Esophagus (tissue), 2 donors: Measurements from ENCODE around the gene DGKG. TPM values are rescaled to one million over a fixed set of nuclear protein-coding genes. Genes with fewer than 3 reads are reported as not detected.

Source experiments
- H3K27ac ChIP-seq, 2 donors: one replicate each; pipeline ENCODE4 v1.5.1; 2013; ENCODE audit warnings: low read depth in 2 of 2, mild to moderate bottlenecking in 2 of 2, inconsistent platforms in 1 of 2, low read length in 1 of 2, moderate library complexity in 1 of 2
- H3K27me3 ChIP-seq, 2 donors: one replicate each; pipeline ENCODE4 v1.6.1; 2013; ENCODE audit warnings: low read length in 2 of 2, control low read depth in 1 of 2, mild to moderate bottlenecking in 1 of 2; ENCODE audit not compliant: insufficient read depth in 2 of 2, control insufficient read depth in 1 of 2
- H3K36me3 ChIP-seq, 2 donors: one replicate each; pipeline ENCODE4 v1.6.1; 2013; ENCODE audit warnings: low read length in 1 of 2; ENCODE audit not compliant: control insufficient read depth in 2 of 2, insufficient read depth in 2 of 2
- H3K4me1 ChIP-seq, 2 donors: one replicate each; pipeline ENCODE4 v1.6.1; 2013; ENCODE audit warnings: low read length in 1 of 2; ENCODE audit not compliant: control insufficient read depth in 2 of 2, insufficient read depth in 2 of 2
- H3K4me3 ChIP-seq, 2 donors: one replicate each; pipeline ENCODE4 v1.5.1; 2013; ENCODE audit warnings: low read length in 2 of 2, mild to moderate bottlenecking in 2 of 2, low read depth in 1 of 2, moderate library complexity in 1 of 2
- H3K9me3 ChIP-seq, 2 donors: one replicate each; pipeline ENCODE4 v1.6.1; 2013; ENCODE audit warnings: mild to moderate bottlenecking in 2 of 2, low read depth in 1 of 2, low read length in 1 of 2, moderate library complexity in 1 of 2; ENCODE audit not compliant: control insufficient read depth in 2 of 2, insufficient read depth in 1 of 2
- WGBS, 2 donors: extraction: QIAGEN DNeasy Blood & Tissue Kit; methylation state at CpG; one replicate each; pipeline ENCODE4 v1.1.7; 2013; 5-methylcytosine and 5-hydroxymethylcytosine counted together
- polyA plus RNA-seq, 2 donors: library from polyadenylated mRNA; stranded (reverse); fragments of 200-250 nt; gene quantifications; one replicate each; pipeline ENCODE4 v1.2.3, GENCODE V29; 2013
- donor health status: healthy with polysubstance abuse.
- donor health status: Bipolar disorder and iron deficiency.

The DGKG gene
- polyA plus RNA-seq, 2 donors = 0.88 to 1.6 TPM

DNA sequence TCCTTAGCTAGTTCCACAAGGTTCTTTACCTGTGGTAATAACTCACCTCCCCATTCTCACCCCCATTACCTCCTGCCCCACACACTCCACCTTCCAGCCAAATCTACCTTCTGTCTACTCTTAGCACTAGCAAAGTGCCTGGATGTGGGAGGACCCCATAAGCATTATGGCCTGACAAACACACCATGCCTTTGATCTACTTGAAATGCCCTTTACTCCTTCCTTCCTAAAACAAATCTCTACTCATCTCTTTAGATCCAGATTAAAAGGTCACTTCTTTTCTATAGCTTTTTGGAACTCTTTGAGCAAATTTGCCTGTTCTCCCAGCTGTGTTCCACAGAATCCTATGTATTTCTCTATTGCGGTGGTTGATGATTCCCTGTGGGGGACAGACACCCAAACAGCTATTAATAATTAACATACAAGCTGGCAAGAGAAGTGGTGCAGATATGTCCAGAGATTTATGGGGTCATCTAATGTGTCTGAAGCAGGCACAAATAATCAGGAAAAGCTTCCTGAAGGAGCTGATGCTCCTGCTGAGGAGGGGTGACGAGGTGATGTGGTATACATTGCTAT, 34.0 kb downstream of the DGKG start:
- Histone ChIP-seq H3K4me3 (no peak overlapping the region), H3K4me1 (peaks cover 0 to 2% of the 10 kb centered on the region in 2 donors), H3K27ac (no peak overlapping the region), H3K9me3 (no peaks in the 10 kb centered on the region), H3K27me3 (peaks cover 0 to 2% of the 10 kb centered on the region in 2 donors), H3K36me3 (no peaks in the 10 kb centered on the region)
- 66 to 86% methylated on average over 2 of the region's 2 CpGs for WGBS, 2 donors

DNA sequence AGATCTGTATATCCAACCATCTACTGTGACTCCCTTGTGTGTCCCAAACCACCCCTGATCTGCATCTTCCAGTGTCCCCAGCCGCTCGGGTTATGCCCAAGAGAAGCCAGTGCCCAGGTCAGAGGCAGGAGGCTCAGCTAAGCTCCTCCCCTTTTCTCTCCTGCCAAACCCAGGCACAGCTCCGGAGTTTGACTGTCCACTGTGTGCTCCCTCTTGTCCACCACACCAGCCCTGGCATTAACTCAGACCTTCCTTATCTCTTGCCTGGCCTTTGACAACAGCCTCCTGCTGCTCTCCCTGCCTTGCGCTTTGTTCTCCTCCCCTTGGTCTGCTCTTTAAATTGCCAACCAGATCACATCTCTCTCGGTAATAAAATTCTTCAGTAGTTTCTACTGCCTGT, 39.3 kb downstream of the DGKG start:
- Histone ChIP-seq H3K4me3 (no peak overlapping the region), H3K4me1 (no peaks in the 10 kb centered on the region), H3K9me3 (no peaks in the 10 kb centered on the region), H3K36me3 (no peaks in the 10 kb centered on the region), H3K27ac (no peak overlapping the region), H3K27me3 (no peaks in the 10 kb centered on the region)
- WGBS, 2 donors = 69 to 74% methylated on average over 5 of the region's 5 CpGs

DNA sequence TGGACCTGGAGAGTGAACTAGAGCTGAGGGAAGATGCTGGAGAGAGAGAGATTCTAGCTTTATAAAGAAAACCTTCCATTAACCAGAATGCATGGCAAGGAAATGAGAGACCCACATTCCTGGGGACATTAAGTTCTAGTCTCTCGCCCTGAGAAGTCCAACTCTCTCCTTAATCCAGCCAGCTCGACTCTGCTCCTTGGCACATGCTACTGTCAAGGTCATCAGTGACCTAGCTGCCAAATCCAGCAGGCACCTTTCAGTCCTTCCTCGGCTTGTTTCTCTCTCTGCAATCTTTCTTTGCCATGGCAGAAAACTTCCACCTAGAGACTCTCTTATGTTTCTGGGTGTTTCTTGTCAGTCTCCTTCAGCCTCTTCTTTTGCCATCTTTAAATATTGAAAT, 40.3 kb downstream of the DGKG start:
- 73 to 86% methylated on average over 3 of the region's 3 CpGs for WGBS, 2 donors
- Histone ChIP-seq H3K27me3 (no peaks in the 10 kb centered on the region), H3K9me3 (no peaks in the 10 kb centered on the region), H3K27ac (no peak overlapping the region), H3K36me3 (no peaks in the 10 kb centered on the region), H3K4me1 (peaks cover 2% of the 10 kb centered on the region in 2 donors), H3K4me3 (no peak overlapping the region)

DNA sequence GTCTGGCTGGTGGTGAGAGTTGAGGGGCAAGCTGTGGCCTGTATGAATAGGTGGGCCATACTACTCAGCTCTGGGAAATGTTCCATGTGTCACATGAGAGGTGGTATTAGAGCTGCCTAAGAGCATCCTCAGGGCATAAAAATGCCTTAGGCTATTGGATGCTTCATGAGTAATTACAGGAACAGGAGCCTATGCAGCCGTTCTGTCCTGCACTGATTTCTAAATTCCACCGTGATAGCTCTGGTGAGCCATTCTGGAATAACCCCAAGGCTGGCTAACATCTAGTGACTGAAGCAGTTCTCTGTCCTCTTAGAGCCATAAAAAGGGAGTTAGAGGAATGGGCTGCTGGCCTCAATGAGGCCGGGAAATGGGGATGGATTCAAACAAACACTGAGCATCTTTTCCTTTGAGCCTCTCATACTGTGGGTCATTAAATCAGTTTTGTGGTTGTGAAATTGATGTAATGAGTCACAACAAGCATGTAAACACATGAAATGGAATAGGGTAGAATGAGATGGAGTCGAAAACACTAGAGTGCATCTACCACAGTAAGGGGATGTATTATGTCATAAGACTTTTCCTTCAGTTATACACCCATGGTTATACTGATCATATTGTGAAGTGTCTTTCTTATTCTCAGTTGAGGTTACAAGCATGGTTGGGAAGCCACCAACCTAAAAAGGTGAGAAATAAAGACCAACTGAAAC, 41.0 kb downstream of the DGKG start:
- 47 to 63% methylated on average over 4 of the region's 4 CpGs for WGBS, 2 donors

DNA sequence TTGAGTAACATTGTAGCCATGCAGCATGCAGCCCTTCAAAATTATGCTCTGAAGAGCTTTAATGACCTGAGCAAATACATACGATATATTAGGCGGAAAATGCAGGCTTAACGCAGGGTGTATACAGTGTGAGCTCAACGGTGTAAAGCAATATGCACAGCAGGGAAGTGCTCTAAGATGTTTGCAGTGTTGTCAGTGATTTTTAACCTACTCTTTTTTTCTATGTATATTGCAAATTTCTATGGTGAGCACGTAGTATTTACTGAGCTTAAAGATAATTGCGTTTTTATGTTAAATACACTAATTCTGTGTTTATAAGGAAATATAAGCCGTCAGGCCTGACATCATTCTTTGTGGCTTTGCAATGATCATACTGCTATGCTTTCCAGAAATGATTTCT, 42.1 kb downstream of the DGKG start:
- H3K27me3 ChIP-seq = no peaks in the 10 kb centered on the region
- WGBS, 2 donors = 83 to 87% methylated on average over 7 of the region's 7 CpGs
- H3K27ac ChIP-seq = no peak overlapping the region
- no peaks in the 10 kb centered on the region for H3K9me3 ChIP-seq
- peaks cover 2% of the 10 kb centered on the region in 2 donors for H3K4me1 ChIP-seq
- no peaks in the 10 kb centered on the region for H3K36me3 ChIP-seq
- H3K4me3 ChIP-seq = no peak overlapping the region

More for the DNA sequence above, 41.0 kb downstream of the DGKG start:
- no peaks in the 10 kb centered on the region for H3K36me3 ChIP-seq
- H3K27ac ChIP-seq = no peak overlapping the region
- no peak overlapping the region for H3K4me3 ChIP-seq
- H3K4me1 ChIP-seq = peaks cover 2% of the 10 kb centered on the region in 2 donors
- H3K9me3 ChIP-seq = no peaks in the 10 kb centered on the region
- no peaks in the 10 kb centered on the region for H3K27me3 ChIP-seq

DNA sequence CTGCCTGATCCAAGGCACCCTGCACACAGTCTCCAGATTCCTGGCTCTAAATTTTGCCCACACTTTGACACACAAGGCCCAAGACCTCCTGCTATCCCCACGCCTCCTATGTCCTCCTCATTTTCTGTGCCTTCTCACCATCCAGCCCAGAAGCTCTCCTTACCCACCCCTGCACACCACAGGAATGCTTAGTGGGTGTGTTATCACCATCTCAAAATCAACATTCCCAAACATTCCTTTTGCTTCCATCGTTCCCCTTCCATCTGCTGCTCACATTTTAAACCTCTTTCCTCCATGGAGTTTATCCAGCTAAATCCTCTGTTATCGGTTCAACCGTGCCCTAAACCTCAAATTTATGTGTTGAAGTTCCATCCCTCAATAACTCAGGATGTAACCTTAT, 43.9 kb downstream of the DGKG start:
- peaks cover 2% of the 10 kb centered on the region in 2 donors for H3K4me1 ChIP-seq
- H3K36me3 ChIP-seq = no peaks in the 10 kb centered on the region
- no peak overlapping the region for H3K4me3 ChIP-seq
- no peak overlapping the region for H3K27ac ChIP-seq
- WGBS, 2 donors = 69 to 73% methylated on average over 4 of the region's 4 CpGs
- no peaks in the 10 kb centered on the region for H3K9me3 ChIP-seq
- no peaks in the 10 kb centered on the region for H3K27me3 ChIP-seq

DNA sequence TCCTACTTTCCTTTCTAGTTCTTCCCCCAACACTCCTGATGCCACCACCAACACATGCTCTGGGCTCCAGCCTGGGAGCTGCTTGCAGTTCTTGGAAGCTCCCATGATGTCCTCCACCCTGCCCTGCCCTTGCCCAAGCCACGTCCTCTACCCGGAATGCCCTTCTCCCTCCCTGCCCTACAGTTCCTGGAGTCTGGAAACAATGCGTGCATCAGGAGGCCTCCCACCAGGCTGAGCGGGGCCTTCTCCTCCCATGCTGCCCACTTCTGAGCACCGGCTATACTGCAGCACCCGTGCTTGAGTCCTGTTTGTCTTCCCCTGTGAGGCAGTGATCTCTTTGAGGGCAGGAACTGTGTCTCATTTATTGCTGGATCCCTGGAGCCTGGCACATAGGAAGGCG, 44.6 kb downstream of the DGKG start:
- WGBS, 2 donors = 89% methylated on average over 7 of the region's 7 CpGs
- no peaks in the 10 kb centered on the region for H3K36me3 ChIP-seq
- no peaks in the 10 kb centered on the region for H3K27me3 ChIP-seq
- peaks cover 2% of the 10 kb centered on the region in 2 donors for H3K4me1 ChIP-seq
- no peaks in the 10 kb centered on the region for H3K9me3 ChIP-seq
- H3K27ac ChIP-seq = no peak overlapping the region
- H3K4me3 ChIP-seq = no peak overlapping the region

DNA sequence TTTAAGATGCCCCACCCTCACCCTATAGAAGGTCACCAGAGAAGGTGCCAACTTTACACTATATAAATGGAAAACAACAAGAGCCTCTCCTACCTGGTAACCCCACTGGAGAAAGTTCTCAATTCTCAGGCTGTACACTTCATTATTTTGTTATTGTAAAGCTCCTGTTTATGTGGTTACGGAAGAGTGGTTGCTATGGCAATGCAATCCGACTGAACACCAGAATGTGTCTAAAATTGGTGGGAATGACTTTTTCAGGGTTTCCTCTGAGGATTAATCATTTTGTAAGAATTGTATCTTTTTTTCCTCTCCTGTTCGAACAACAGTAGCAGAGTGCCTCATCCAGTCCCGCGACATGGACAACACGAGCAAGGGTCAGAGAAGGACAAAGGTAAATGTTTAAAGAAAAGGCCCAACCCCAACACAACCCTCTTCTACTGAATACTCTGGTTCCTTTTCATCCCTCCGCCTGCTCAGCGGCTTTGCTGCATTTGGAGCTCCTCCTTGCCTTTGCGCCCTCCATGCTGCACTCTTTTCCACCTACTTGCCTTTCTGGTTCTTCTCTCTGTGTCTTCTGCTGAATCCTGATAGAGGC, 45.3 kb downstream of the DGKG start:
- Histone ChIP-seq H3K27ac (no peak overlapping the region), H3K27me3 (no peaks in the 10 kb centered on the region), H3K4me3 (no peak overlapping the region), H3K4me1 (peaks cover 2% of the 10 kb centered on the region in 2 donors), H3K9me3 (no peaks in the 10 kb centered on the region), H3K36me3 (no peaks in the 10 kb centered on the region)
- WGBS, 2 donors = 64 to 77% methylated on average over 9 of the region's 9 CpGs

DNA sequence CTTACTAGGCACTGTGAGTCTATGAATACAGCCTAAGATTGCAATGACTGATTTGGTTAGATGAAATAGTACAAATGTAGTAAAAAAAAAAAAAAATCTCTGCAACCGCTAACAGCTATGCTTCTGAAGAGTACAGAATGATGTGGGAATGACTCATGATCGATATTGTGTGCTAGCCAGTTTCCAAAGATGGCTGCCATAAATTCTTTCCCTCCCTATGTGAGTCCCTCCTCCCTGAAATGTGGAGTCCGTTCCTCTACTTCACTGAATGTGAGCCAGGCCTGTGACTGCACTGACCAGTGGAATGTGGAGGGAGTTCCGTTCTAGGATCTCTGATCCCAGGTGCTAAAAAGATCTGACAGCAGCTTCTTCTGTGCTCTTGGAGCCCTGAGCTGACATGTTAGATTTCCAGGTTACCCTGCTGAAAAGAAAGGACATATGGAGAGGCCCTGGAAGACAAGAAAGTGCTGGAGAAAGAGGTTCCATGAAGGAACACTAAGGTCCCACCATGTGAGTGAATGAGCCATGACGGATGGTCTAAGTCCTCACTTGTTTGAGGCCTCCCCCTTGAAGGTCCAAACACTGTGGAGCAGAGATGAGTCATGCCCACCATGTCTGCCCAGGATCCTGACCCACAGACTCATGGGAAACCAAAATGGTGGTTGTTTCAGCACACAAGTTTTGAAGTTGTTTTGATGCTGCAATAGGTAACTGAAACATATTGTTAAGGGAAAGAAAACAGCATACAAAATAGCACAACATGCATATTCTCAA, 46.3 kb downstream of the DGKG start:
- Histone ChIP-seq H3K36me3 (no peaks in the 10 kb centered on the region), H3K4me3 (no peak overlapping the region), H3K9me3 (no peaks in the 10 kb centered on the region), H3K4me1 (peaks cover 2% of the 10 kb centered on the region in 2 donors), H3K27me3 (no peaks in the 10 kb centered on the region), H3K27ac (no peak overlapping the region)
- 86 to 89% methylated on average over 5 of the region's 5 CpGs for WGBS, 2 donors
